ENCODE measurements around the gene JHY. TPM values are rescaled to one million over a fixed set of nuclear protein-coding genes. Genes with fewer than 3 reads are reported as not detected.
A peak's percentile ranks its signal among the peaks of the same experiment; 100 is the strongest.

Gene JHY
- total RNA-seq, 8 experiments from 2014 or later: 0.36 to 16.7 (median 1.9) TPM

DNA sequence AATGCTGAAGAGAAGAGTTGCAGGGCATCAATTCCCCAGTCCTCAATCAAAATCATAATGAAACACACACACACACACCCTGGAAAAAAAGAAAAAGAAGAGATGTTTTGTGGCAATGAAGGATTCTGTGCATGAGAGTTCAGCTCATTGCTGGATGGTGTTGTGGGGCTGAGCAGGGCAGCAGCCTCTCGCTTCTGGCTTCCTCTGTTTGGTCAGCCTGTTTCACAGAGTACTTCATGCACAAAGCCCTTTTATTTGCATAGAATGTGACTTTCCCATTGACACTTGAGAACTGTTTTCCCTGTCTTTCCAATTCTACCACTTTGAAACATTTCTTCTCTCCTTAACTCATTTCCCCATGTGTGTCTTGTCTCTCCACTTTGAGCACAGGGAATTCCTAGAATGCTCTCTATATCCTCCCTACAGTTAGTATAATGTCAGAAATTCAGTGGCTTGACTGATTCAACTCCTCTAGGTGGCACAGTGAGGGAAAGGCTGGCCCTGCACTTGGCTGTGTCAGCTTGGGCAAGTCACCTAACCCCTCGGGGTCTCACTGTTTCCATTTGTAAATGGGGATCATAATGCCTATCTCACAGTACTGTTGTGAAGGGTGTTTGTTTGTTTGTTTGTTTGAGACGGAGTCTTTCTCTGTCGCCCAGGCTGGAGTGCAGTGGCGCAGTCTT is 124.4 kb downstream of the JHY start:
- Histone ChIP-seq H3K4me3 (no peak overlapping the region), H3K4me1 (replicated peaks in 1 of 2) (no peaks in the 10 kb centered on the region), H3K27ac (no peak overlapping the region)
- 42 to 88% (median 83%) methylated on average over 1 to 3 of the region's 5 CpGs; no CpG with 5 or more reads in 3 of the 10 experiments for WGBS, 10 experiments
- ATAC-seq (replicated peaks in 6 of 8): peak in 1 of 8 experiments; percentile 36
- in situ Hi-C loops (cut with MboI; ENCODE audit: low pct_unique_long_range_greater_than_20kb in 2 of 9, low sequenced_read_pairs in 9 of 9, unreplicated experiment in 9 of 9): loop anchor here in 1 of 9 experiments (25.0 kb wide), 1 partner anchor 120 kb away; the partner anchor contains the start of gene JHY

Other genes starting within 250 kb of the JHY start
- 10 to 100 TPM in 1 of 8 experiments, 1 to 10 TPM in 6, under 1 TPM in 1; 0.72 to 16.5 (median 3.5) TPM for gene UBASH3B, start 227.0 kb upstream of the JHY start, total RNA-seq
- gene CRTAM, start 44.3 kb upstream of the JHY start, total RNA-seq: under 1 TPM in 4 of 8 experiments, not detected in 4; 0.11 to 0.19 (median 0.14) TPM
- not detected for gene BSX, start 99.1 kb downstream of the JHY start, total RNA-seq
- gene HSPA8, start 179.4 kb downstream of the JHY start, total RNA-seq: 1,000 to 10,000 TPM; 1,065 to 2,111 (median 1,258) TPM